ENCODE results near the gene FBXL7.

DNA sequence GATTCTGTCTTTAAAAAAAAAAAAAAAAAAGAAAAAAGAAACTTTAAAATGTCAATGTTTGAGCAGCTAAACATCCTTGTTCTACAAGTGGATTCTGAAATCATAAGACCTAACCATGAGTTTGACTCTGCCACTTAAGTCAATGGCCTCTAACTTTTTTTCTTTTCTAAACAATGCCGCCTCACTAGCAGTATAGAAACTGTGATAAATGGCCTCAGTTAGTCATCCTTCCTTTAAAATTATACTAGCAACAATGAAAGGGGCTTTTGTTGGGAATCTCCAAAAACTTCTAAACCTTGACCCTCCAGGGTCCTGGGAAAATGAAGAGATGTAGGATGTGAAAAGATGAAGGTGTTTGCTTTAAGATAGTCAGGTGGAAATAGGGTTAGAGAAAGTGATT, 71.1 kb downstream of the FBXL7 start:
- TF ChIP-seq, protein P1, sequence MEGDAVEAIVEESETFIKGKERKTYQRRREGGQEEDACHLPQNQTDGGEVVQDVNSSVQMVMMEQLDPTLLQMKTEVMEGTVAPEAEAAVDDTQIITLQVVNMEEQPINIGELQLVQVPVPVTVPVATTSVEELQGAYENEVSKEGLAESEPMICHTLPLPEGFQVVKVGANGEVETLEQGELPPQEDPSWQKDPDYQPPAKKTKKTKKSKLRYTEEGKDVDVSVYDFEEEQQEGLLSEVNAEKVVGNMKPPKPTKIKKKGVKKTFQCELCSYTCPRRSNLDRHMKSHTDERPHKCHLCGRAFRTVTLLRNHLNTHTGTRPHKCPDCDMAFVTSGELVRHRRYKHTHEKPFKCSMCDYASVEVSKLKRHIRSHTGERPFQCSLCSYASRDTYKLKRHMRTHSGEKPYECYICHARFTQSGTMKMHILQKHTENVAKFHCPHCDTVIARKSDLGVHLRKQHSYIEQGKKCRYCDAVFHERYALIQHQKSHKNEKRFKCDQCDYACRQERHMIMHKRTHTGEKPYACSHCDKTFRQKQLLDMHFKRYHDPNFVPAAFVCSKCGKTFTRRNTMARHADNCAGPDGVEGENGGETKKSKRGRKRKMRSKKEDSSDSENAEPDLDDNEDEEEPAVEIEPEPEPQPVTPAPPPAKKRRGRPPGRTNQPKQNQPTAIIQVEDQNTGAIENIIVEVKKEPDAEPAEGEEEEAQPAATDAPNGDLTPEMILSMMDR (IDR thresholded peaks at IDR 0.05), result no peak
- TF ChIP-seq POLR2AphosphoS5 (IDR thresholded peaks at IDR 0.05; ENCODE audit: low read depth, low read length) (no peak), TCF7L2 (IDR thresholded peaks at IDR 0.05; ENCODE audit: low read depth, low read length) (no peak), SIN3A (IDR thresholded peaks at IDR 0.05; ENCODE audit: borderline replicate concordance, insufficient read depth, low read depth, low read length) (no peak)
- TF ChIP-seq, protein P2, sequence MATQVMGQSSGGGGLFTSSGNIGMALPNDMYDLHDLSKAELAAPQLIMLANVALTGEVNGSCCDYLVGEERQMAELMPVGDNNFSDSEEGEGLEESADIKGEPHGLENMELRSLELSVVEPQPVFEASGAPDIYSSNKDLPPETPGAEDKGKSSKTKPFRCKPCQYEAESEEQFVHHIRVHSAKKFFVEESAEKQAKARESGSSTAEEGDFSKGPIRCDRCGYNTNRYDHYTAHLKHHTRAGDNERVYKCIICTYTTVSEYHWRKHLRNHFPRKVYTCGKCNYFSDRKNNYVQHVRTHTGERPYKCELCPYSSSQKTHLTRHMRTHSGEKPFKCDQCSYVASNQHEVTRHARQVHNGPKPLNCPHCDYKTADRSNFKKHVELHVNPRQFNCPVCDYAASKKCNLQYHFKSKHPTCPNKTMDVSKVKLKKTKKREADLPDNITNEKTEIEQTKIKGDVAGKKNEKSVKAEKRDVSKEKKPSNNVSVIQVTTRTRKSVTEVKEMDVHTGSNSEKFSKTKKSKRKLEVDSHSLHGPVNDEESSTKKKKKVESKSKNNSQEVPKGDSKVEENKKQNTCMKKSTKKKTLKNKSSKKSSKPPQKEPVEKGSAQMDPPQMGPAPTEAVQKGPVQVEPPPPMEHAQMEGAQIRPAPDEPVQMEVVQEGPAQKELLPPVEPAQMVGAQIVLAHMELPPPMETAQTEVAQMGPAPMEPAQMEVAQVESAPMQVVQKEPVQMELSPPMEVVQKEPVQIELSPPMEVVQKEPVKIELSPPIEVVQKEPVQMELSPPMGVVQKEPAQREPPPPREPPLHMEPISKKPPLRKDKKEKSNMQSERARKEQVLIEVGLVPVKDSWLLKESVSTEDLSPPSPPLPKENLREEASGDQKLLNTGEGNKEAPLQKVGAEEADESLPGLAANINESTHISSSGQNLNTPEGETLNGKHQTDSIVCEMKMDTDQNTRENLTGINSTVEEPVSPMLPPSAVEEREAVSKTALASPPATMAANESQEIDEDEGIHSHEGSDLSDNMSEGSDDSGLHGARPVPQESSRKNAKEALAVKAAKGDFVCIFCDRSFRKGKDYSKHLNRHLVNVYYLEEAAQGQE (IDR thresholded peaks at IDR 0.05; ENCODE audit: insufficient read depth in 1 of 2, low read depth in 2 of 2, low read length in 1 of 2), result no peak

All from Panc1 (cell line).